Sciatic nerve (tissue), 2 donors: Measurements from ENCODE around the gene ASB4. TPM values are rescaled to one million over a fixed set of nuclear protein-coding genes. Genes with fewer than 3 reads are reported as not detected.
A peak's percentile ranks its signal among the peaks of the same experiment; 100 is the strongest.

Experiments used
- ATAC-seq: fragments of 200-7000 bp; cut with Tn5 transposase; one replicate; pipeline ENCODE4 v1.9.1; 2020; ENCODE audit warnings: mild to moderate bottlenecking, moderate library complexity
- DNase-seq: peaks from one replicate; pipeline ENCODE4 v3.0.0-alpha.2; 2020; ENCODE audit warnings: low spot score
- intact Hi-C: fragments of 100-400 bp; cut with DNase I; formaldehyde crosslinking; loops from one replicate; pipeline ENCODE4 v1.14.2; 2022
- total RNA-seq: library from RNA; stranded (reverse); fragmentation: NEBNext Ultra II Directional; extraction: Animal tissue kit (Norgen Biotek cat#: 25700); gene quantifications from one replicate; pipeline ENCODE4 v1.2.1, GENCODE V29; 2021
- donor health status: DM: no; HTN: no; CAD: no.
- donor health status: DM: no; HTN: no; CAD: no.

The ASB4 gene
- total RNA-seq, 1 donor from 2014 or later = 0.80 TPM

- intact Hi-C loops = no loop called here
- no peak for DNase-seq
- no peak for ATAC-seq
These were observed 31.7 kb downstream of the ASB4 start for GRCh38 chr7:95517458-95517857.

DNA sequence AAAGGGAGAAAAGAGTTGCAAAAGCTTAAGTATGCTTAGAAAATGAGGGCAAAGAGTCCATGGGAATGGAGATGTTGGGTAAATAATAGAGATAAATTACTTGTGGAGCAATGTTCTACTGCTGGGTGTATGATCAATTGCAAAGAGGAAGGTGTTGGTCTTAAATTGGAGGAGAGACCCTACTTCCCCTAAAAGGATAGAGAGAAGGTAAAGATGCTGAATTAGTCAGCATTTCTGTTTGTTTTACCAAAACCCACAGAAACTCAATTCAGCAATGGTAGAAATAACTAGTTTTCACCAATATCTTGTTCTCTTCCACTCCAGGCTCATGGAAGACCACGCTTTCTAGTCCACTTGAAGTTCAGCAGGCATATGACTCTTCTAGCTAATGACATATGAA, 32.1 kb downstream of the ASB4 start:
- no peak for DNase-seq
- intact Hi-C loops = no loop called here
- ATAC-seq = no peak

GRCh38 chr7:95520136-95520535, 34.4 kb downstream of the ASB4 start:
- intact Hi-C loops = no loop called here
- ATAC-seq (no peak), DNase-seq (no peak)

DNA sequence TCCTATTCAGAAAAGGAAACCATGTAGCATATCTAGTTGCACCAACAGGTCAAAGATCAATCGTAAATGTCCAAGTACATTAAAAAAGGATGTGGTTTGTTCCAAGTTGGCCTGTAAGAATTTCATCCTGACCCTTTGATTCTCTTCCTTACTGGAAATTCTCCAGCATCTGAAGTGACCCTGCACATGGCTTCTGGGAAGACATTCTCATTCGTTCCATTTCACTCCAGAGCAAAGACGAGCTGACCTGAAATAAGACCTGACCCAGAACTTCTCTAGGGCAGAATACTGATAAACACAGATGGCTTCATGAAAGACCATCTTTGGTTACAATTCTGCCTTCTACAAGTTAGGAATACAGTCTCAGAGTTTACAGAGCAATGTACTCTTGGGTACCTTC, 39.8 kb downstream of the ASB4 start:
- DNase-seq (no peak), ATAC-seq (peak; percentile 87)
- intact Hi-C loops = loop anchor here (5.0 kb wide), 1 partner anchor 162 kb away; no protein-coding TSS in a partner anchor

DNA sequence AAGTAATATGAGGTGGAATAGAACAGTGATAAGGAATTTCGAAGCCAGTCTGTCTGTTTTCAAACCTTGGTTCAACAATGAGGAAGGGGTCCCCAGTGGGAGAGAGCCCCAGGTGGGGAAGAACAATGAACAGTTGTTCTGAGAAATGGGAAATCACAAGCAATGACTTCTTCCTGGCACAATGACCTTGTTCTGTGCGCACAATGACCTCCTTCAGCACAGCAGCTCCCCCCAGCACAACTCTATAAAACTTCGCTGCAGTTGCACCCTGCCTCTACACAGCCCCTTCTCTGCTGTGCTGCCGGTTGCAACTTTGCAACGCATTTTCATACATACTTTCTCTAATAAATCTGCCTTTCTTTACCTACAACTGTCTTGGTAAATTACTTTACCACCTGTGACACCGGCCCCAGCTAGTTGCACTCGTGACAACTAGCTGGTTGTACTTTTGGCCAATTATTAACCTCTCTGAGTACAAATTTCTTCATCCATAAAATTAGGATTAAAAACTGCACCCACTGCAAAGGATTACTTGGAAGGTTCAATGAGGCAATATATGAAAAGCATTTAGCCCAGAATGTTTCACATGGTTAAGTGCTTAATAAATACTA, 40.5 kb downstream of the ASB4 start:
- DNase-seq (no peak), ATAC-seq (peak; percentile 88)
- intact Hi-C loops = loop anchor here (5.0 kb wide), 1 partner anchor 161 kb away; no protein-coding TSS in a partner anchor

- ATAC-seq (peak; percentile 85), DNase-seq (peak; percentile 64)
- intact Hi-C loops = loop anchor here (5.0 kb wide), 1 partner anchor 160 kb away; no protein-coding TSS in a partner anchor
These were observed 41.5 kb downstream of the ASB4 start for GRCh38 chr7:95527033-95527775.

DNA sequence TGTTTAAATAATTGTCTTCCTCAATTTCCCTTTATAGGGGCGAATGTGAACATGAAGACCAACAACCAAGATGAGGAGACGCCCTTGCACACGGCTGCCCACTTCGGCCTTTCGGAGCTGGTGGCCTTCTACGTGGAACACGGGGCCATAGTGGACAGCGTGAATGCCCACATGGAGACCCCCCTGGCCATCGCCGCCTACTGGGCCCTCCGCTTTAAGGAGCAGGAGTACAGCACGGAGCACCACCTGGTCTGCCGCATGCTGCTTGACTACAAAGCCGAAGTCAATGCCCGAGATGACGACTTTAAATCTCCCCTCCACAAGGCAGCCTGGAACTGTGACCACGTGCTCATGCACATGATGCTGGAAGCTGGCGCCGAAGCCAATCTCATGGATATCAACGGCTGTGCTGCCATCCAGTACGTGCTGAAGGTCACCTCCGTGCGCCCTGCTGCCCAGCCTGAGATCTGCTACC, 42.1 kb downstream of the ASB4 start:
- DNase-seq (peak; percentile 57), ATAC-seq (no peak)
- intact Hi-C loops = loop anchor here (5.0 kb wide), 1 partner anchor 159 kb away; no protein-coding TSS in a partner anchor

DNA sequence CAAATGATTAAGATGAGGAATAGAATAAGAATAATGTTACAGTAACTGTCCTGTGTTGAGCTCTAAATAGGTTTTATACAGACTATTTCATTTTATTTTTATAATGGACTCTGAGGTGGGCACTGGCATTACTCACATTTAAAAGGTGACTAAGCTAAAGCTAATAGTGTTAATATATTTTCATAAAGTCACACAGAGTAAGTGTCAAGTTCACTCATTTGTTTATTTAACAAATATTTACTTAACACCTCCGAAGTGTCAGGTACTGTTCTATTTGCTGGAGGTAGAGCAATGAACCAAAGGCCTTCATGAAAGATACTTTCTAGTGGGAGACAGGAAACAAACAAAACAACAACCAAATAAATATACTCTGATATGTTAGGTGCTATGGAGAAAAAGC, 44.0 kb downstream of the ASB4 start:
- intact Hi-C loops = loop anchor here (5.0 kb wide), 1 partner anchor 158 kb away; no protein-coding TSS in a partner anchor
- DNase-seq (no peak), ATAC-seq (no peak)

GRCh38 chr7:95530881-95531280, 45.1 kb downstream of the ASB4 start:
- intact Hi-C loops = no loop called here
- ATAC-seq (no peak), DNase-seq (no peak)

DNA sequence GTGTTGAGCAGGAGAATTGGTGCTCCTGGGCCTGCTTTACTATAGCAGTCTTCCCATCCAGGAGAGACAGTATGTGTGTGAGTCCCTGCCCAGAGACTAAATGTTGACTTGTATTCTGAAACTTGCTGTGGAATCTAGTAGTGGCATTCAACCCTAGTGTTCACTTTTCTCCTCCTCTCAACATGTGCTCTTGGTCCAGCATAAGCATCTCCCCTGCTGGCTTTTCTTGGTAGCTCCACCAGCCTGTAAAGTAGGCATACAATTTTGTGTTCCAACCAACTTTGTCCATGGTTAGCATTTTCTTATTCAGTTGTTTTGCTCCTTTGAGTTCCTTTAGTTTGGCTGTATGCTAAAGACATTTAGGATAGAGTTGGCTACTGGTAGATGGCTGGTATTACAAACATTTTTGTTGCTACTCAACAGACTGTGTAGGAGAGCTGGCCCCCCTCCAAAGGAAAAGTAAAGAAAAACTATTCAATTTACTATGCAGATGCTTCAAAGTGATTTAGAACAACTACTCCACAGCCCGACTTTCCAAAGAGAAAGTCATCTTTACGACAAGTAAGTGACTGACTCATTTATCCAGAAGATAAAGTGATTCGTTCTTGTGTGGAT, 46.0 kb downstream of the ASB4 start:
- intact Hi-C loops = no loop called here
- ATAC-seq (no peak), DNase-seq (no peak)

DNA sequence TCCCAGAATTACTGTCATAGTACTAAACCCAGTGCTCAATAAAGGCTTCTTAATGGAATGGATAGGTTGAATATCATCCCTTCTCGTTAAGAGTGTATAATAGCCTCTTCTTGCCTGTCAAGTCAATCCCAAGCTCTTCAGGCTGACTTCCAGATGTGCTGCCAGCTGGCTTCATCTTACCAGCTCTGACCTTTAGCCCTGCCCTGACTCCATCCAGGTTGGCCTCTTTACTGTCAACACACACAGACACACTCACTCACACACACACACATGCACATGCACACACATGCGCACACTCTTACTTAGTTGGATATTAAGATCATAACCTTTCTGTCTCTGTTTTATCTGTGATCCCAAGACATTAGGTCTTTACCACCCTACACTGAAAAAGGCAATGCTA, 49.1 kb downstream of the ASB4 start:
- no peak for ATAC-seq
- intact Hi-C loops = no loop called here
- DNase-seq = no peak

DNA sequence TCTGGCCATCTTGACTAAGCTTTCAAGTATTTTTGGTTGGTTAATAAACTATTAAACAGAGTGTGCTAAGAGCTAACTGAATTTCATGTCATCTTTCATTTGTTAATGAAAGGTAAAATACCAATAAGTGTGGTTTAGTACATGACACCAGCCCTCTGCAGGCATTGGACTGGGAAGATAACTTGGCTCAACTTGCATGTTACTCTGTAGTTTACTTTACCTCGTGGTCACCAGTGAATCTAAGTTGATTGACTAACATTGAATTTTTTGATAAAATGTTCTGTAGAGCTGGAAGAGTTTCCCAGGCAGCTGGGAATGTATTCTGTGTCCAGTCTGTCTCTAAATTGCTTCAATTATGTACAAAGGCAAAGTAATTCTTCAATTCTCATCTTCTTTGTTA, 49.9 kb downstream of the ASB4 start:
- intact Hi-C loops = no loop called here

DNA sequence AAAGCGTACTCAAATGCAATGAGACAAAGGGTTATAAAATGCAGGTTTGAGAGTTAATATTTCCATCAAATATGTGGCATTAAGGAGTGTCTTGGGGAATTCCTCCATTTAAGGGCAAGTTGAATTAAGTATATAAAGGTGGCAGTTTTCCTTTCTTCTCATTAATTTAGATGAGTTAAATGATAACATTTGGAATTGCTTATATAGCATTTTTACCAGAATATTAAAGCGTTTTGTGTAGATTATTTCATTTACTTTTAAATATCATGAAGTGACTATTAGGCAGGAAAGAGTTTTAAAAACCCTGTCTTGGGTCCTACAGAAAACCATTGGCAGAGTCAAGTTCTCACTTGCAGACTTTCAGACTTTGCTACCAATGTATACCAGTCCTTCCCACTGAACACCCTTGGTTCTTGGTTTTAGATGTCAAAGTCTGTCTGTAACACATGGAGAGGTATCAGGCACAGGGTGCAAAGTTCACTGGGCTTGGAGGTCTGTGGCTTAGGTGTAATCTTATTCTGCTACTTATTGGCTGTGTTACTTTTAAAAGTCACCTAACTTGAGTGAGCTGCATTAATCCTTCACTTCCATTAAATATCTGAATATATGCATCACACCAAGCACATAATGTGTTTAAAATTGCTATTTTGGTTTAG, 51.0 kb downstream of the ASB4 start:
- no peak for DNase-seq
- no peak for ATAC-seq
- intact Hi-C loops = no loop called here

More for the DNA sequence above, 49.9 kb downstream of the ASB4 start:
- no peak for ATAC-seq
- no peak for DNase-seq

DNA sequence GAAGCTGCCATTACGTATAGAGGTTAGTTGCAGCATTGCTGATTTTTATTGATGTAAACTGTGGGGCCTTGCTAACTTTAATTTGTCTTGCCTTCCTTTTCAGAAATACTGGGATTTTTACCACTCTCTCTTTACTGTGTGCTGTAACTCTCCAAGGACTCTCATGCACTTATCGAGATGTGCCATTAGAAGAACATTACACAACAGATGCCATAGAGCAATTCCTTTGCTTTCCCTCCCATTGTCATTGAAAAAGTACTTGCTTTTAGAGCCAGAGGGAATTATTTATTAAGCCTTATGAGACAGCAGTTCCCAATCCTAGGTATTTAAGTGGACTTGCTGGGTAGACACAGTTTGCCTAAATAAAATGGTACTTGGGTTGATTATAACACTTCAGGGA, 51.7 kb downstream of the ASB4 start:
- DNase-seq (no peak), ATAC-seq (no peak)
- intact Hi-C loops = no loop called here

DNA sequence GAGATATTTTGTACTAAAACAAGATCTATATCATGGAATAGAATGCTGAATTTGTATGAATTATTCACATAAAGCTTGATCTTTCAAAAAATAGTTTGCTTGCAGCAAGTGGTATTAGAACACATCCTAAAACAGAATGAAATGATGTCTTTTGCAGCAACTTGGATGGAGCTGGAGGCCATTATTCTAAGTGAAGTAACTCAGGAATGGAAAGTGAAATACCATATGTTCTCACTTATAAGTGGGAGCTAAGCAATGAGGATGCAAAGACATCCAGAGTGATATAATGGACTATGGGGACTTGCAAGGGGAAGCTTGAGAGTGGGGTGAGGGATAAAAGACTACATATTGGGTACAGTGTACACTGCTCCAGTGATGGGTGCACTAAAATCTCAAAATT, 53.7 kb downstream of the ASB4 start:
- DNase-seq = no peak
- intact Hi-C loops = loop anchor here (2.0 kb wide), 1 partner anchor 77 kb away; no protein-coding TSS in a partner anchor
- ATAC-seq = no peak

DNA sequence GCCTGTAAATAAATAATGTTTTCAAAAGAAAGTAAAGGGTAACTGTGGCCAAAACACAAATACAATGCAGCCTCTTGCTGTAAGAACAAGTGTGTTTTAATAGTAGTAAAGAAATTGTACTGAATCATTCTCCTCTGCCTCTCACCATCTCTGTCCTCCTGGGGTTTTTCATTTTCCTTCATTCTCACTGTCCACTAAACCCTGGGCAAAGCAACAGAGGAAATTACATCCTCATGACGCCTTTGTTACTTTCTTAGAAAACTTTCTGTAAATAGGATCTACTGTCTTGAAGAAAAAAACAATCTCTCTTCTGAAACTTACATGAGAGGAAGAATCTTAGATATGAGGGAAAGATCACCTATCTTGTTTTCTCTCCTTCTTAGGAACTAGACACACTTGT, 54.6 kb downstream of the ASB4 start:
- DNase-seq (no peak), ATAC-seq (peak; percentile 71)
- intact Hi-C loops = no loop called here

DNA sequence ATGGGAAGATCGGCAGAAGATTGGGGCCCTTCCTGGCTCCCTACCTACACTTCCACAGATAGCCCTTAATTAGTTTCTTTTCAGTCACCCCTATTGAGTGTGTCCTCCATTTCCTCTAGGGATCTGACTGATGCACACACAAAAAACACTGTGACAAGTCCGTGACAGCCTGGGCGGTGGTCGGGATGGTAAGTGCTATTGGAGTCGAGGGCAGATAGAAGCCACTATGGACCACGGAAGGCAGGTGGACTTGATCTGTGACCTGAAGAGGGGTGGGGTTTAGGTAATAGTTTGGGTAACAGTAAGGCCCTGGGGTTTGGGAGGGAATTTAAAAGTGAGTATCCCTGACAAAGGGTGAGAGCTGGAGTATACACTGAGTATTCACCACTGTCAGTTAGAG, 57.6 kb downstream of the ASB4 start:
- DNase-seq = no peak
- intact Hi-C loops = no loop called here
- ATAC-seq = no peak

DNA sequence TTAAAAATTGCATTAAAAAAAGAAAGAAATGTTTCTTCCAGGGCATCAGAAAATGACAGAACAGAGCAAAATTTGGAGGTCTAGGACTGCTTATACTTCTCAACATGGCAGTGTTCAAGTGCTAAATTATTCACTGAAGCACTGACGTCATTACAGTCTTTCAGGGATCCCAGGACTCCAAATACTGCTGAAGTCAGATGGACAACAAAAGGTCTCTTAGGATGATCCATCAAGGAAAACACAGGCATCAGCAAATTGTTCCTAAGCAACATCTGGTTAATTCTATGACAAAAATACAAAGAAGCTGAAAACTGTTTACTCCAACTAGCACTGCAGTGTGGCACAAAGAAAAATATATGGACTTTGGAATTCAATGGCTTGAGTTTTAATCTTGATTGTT, 58.4 kb downstream of the ASB4 start:
- ATAC-seq (no peak), DNase-seq (no peak)
- intact Hi-C loops = no loop called here

DNA sequence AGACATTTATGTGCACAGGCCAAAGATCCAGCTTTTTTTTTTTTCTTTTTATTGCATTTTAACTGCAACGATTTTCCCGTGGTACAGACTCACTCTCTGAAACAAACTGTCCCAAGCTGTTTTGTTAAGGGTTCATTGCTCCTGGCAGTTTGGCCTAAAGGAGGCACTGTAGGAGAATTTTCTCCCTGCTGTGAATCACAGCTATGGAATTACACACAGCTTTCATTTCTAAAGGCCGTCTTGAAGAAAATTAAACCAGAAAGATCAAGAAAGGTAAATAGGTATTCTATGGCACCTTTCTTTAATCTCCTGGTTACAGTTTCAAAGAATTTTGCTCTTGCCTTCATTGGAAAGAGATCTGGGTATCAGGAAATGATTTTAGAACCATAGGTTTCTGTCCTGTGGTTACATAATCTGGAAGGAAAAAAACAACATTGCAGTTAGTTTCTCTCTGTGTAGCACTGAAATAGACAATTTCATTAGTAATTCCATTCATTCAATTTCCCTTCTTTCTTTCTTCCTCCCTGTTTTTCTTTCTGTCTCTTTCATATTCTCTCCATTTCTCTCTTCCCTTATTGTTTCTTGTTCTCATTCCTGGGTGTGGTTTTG, 59.4 kb downstream of the ASB4 start:
- ATAC-seq = peak; percentile 87
- DNase-seq = no peak
- intact Hi-C loops = no loop called here
